Muscle layer of colon (tissue), 2 donors: Measurements from ENCODE around the gene B4GALNT4.
A peak's percentile ranks its signal among the peaks of the same experiment; 100 is the strongest.

Experiments
- H3K27ac ChIP-seq: one replicate; pipeline ENCODE4 v1.7.0; 2013; ENCODE audit warnings: low read depth, mild to moderate bottlenecking, low read length, moderate library complexity
- H3K27me3 ChIP-seq, 2 donors: one replicate each; pipeline ENCODE4 v1.7.0; 2013; ENCODE audit warnings: low read length in 2 of 2, mild to moderate bottlenecking in 2 of 2; ENCODE audit not compliant: insufficient read depth in 2 of 2, control insufficient read depth in 1 of 2
- H3K36me3 ChIP-seq: one replicate; pipeline ENCODE4 v1.7.0; 2013; ENCODE audit warnings: mild to moderate bottlenecking, low read length; ENCODE audit not compliant: insufficient read depth
- H3K4me1 ChIP-seq: one replicate; pipeline ENCODE4 v1.7.0; 2013; ENCODE audit warnings: mild to moderate bottlenecking, low read length; ENCODE audit not compliant: insufficient read depth
- H3K4me3 ChIP-seq, 2 donors: one replicate each; pipeline ENCODE4 v1.7.0; 2013; ENCODE audit warnings: low read length in 2 of 2, low read depth in 1 of 2, mild to moderate bottlenecking in 1 of 2, moderate library complexity in 1 of 2
- H3K9ac ChIP-seq: one replicate; pipeline ENCODE4 v1.7.0; 2013; ENCODE audit warnings: low read length
- H3K9me3 ChIP-seq: one replicate; pipeline ENCODE4 v1.7.0; 2013; ENCODE audit warnings: mild to moderate bottlenecking, low read length
- donor health status: abdominal sarcoma.
- donor health status: Adenocarcinoma of cecum.

B4GALNT4 gene

DNA sequence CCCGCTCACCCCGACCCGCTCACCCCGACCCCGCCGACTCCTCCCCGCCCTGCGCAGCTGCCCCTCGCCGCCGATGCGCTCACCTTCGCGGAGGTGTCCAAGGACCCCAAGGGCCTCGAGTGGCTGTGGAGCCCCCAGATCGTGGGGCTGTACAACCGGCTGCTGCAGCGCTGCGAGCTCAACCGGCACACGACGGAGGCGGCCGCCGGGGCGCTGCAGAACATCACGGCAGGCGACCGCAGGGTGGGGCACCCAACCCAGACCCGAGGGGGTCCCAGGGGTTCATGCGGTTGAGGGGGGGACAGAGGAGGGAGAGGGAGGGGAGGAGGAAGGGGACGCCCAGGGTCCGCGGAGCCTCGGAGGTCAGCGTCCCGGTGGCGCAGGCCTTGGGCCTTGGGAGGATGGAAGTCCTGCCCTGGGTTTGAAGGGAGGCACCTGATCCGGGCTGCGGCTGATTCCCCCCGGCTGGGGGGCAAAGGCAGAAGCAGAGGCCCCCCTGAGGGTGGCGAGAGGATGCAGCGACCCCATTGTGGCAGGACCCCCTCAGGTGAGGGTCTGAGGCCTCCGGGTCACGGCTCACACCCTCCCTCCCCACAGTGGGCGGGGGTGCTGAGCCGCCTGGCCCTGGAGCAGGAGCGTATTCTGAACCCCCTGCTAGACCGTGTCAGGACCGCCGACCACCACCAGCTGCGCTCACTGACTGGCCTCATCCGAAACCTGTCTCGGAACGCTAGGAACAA, 33.9 kb downstream of the B4GALNT4 start:
- Histone ChIP-seq H3K4me1 (peaks cover 12% of the 10 kb centered on the region), H3K9ac (no peak overlapping the region), H3K4me3 (no peak overlapping the region), H3K9me3 (no peaks in the 10 kb centered on the region), H3K36me3 (no peaks in the 10 kb centered on the region), H3K27ac (no peak overlapping the region), H3K27me3 (no peaks in the 10 kb centered on the region)

DNA sequence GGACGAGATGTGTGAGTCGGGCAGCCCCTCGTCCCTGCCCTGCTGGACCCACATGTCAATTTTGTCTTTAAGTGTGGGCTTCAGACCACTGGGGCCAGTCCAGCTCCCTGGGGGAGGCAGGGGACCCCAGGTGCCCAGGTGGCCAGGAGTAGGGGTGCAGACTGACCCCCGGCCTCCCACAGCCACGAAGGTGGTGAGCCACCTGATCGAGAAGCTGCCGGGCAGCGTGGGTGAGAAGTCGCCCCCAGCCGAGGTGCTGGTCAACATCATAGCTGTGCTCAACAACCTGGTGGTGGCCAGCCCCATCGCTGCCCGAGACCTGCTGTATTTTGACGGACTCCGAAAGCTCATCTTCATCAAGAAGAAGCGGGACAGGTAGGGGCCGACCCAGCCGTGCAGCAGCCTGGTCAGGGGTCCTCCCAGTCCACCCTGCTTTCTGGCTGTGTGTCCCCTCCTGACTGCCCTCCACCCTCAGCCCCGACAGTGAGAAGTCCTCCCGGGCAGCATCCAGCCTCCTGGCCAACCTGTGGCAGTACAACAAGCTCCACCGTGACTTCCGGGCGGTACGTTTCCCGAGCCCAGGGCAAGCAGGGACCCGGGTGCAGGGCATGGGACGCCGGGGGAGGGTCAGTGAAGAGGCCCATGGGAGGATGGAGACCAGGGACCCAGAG, 34.6 kb downstream of the B4GALNT4 start:
- H3K9me3 ChIP-seq, result no peaks in the 10 kb centered on the region
- no peaks in the 10 kb centered on the region for H3K36me3 ChIP-seq
- H3K27ac ChIP-seq, result no peak overlapping the region
- H3K4me3 ChIP-seq, result no peak overlapping the region
- no peak overlapping the region for H3K9ac ChIP-seq
- peaks cover 12% of the 10 kb centered on the region for H3K4me1 ChIP-seq
- H3K27me3 ChIP-seq, result no peaks in the 10 kb centered on the region

DNA sequence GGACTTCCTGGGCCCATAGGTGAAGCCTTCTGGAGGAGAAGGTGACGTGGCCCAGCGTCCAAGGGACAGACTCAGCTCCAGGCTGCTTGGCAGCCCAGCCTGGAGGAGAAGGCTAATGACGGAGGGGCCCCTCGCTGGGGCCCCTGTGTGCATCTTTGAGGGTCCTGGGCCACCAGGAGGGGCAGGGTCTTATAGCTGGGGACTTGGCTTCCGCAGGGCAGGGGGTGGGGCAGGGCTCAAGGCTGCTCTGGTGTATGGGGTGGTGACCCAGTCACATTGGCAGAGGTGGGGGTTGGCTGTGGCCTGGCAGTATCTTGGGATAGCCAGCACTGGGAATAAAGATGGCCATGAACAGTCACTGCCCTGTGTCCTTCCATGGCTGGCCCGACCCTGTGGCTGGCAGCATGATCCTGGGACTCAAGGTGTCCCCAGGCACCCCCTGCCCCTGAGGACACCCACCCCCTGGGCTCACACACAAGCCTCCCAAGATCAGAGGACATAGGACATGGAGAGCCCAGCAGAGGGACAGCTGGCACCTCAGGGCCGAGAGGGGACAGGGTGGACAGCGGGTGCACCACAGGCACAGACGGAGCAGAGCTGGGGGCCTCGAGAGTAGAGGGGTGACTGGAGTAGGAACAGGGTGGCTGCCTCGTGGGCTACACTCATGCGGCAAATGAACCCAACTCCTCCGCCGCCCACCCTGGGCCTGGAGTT, 35.4 kb downstream of the B4GALNT4 start:
- Histone ChIP-seq H3K9ac (no peak overlapping the region), H3K27ac (no peak overlapping the region), H3K36me3 (no peaks in the 10 kb centered on the region)

DNA sequence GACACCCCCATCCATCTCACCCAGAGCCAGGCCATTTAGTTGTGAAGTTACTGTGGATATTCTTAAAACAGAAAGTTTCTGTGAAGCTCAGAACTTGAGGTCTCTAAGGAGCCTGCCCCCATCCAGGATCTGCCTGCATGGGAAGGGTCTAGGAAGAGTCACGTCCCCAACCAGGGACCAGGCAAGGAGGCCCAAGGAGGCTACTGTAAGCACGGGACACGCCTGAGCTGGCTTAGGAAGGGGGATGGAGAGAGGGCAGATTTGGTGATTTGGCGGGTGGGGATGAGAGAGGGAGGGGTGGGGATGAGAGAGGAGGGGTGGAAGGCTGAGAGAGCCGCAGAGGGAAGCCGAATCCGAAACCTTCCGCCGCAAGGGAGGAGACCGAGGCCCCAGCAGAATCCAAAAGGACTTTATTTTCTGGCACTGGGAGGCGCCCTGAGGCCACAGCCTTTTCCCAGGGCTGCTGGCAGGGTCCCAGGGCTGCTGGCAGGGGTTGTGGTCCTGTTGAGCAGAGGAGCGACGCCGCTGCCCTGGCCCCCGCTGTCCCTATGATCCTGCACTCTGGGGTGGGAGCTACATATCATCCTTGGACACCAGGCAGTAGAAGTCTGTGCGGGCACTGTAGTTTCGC, 36.1 kb downstream of the B4GALNT4 start:
- Histone ChIP-seq H3K27me3 (no peaks in the 10 kb centered on the region), H3K4me1 (peaks cover 12% of the 10 kb centered on the region), H3K27ac (no peak overlapping the region), H3K4me3 (peak overlapping the region in 1 of 2 donors; percentile 71), H3K9ac (no peak overlapping the region), H3K9me3 (no peaks in the 10 kb centered on the region), H3K36me3 (no peaks in the 10 kb centered on the region)

More for the DNA sequence above, 35.4 kb downstream of the B4GALNT4 start:
- Histone ChIP-seq H3K4me1 (peaks cover 12% of the 10 kb centered on the region), H3K4me3 (no peak overlapping the region), H3K9me3 (no peaks in the 10 kb centered on the region), H3K27me3 (no peaks in the 10 kb centered on the region)

DNA sequence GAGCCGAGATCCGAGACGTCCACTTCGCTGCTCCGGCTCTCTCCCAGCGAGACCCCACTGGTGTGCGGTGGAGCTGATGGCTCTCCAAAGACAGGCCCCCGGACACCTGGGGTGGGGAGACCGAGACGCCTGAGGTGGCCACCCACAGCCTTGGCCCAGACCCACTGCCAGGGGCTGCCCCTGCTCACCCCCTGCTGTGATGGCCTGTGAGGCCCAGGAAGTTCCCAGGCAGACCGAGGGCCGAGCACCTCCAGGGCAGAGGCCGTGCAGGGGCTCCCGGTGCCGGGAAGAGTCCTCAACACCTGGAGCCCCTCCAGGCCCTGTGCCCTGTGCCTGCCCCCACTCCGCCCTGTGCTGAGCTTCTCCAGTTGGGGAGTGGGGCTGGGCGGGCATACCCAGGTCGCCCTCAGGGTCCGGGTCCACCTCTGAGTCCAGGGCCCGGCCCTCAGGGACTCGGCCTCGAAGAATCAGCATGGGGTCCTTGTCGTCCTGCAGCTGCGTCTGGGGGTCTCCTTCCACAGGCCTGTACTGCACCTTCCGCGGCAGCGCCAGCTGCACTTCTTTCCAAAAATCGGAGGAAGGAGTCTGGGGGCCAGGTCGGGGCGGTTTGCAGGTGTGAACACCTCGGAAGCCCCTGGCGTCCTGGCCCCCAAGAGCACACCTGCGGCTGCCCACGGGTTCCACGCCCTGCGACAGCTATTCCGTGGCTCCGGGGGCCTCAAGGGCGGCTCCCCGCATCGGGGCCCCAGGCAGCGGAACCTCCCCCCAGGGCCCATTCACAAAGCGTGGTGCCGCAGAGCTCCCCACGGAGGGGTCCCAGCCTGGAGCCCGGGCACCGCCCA, 36.9 kb downstream of the B4GALNT4 start:
- H3K9me3 ChIP-seq, result no peaks in the 10 kb centered on the region
- H3K9ac ChIP-seq, result no peak overlapping the region
- peak overlapping the region; percentile 71 to 79 for H3K4me3 ChIP-seq
- peak overlapping the region; percentile 56 for H3K27ac ChIP-seq
- peaks cover 12% of the 10 kb centered on the region for H3K4me1 ChIP-seq
- no peaks in the 10 kb centered on the region for H3K36me3 ChIP-seq
- H3K27me3 ChIP-seq, result no peaks in the 10 kb centered on the region

DNA sequence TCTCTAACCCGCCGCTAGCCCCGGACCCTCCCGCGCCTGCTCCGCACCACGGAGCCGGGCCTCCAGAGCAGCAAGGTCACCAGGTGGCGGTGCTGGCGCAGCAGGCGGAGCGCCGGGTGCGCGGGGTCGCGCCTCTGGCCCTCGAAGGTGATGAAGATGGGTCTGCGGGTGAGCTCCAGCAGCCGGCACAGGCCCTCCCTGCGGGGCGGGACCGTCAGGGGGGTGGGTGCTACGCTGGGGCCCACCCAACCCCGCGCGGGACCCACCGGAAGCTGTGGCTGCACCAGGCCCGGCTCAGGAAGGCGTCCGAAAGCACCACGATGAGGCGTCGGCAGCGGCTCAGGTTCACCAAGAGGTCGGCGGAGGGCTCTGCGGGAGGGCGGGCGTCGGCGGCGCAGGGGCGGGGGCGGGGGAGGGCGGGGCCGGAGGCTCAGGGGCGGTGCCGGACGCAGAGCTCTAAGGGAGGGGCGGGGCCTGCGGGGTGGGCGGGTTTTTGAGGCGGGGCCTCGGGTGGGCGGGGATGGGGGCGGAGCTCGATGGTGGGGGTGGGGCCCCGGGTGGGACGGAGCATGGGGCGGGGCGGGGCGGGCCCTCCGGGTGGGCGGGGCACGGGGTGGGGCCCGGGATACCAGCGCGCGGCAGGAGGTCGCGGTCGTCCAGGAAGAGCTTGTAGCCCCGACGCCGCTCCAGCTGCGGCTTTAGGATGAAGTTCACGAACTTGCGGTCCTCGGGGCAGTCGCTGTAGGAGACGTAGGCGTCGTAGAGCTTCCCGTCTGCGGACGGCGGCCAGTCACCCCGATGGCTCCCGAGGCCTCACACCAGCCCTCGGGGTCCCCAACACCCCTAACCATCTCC, 37.7 kb downstream of the B4GALNT4 start:
- H3K27ac ChIP-seq, result peak overlapping the region; percentile 56
- no peaks in the 10 kb centered on the region for H3K9me3 ChIP-seq
- H3K4me1 ChIP-seq, result peaks cover 12% of the 10 kb centered on the region
- no peaks in the 10 kb centered on the region for H3K27me3 ChIP-seq
- peak overlapping the region; percentile 71 to 79 for H3K4me3 ChIP-seq
- H3K9ac ChIP-seq, result no peak overlapping the region
- H3K36me3 ChIP-seq, result no peaks in the 10 kb centered on the region

DNA sequence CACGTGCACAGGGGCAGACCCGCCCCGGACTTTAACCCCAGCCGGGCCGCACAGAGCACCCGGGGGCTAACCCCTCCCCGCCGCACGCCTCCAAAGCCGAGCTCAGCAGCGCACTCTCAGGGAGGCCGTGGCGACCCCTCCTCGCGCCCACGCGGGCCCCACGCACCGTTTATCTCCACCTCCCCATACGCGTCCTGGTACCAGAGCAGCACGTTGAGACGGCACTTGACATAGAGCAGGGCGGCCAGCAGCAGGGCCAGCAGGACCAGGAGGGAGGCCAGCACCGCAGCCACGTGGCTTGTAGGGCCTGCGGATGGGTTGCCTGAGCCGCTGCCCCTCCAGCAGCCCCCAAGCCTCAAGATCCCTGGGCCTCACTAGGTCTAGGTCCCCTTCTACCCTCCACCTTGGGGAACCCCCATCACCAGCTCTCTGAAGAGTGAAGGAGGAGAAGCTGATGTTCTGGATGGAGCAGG, 38.4 kb downstream of the B4GALNT4 start:
- no peak overlapping the region for H3K9ac ChIP-seq
- H3K4me3 ChIP-seq, result peak overlapping the region in 1 of 2 donors; percentile 8
- H3K36me3 ChIP-seq, result no peaks in the 10 kb centered on the region
- H3K27me3 ChIP-seq, result no peaks in the 10 kb centered on the region
- no peak overlapping the region for H3K27ac ChIP-seq
- no peaks in the 10 kb centered on the region for H3K9me3 ChIP-seq
- H3K4me1 ChIP-seq, result peaks cover 12% of the 10 kb centered on the region

DNA sequence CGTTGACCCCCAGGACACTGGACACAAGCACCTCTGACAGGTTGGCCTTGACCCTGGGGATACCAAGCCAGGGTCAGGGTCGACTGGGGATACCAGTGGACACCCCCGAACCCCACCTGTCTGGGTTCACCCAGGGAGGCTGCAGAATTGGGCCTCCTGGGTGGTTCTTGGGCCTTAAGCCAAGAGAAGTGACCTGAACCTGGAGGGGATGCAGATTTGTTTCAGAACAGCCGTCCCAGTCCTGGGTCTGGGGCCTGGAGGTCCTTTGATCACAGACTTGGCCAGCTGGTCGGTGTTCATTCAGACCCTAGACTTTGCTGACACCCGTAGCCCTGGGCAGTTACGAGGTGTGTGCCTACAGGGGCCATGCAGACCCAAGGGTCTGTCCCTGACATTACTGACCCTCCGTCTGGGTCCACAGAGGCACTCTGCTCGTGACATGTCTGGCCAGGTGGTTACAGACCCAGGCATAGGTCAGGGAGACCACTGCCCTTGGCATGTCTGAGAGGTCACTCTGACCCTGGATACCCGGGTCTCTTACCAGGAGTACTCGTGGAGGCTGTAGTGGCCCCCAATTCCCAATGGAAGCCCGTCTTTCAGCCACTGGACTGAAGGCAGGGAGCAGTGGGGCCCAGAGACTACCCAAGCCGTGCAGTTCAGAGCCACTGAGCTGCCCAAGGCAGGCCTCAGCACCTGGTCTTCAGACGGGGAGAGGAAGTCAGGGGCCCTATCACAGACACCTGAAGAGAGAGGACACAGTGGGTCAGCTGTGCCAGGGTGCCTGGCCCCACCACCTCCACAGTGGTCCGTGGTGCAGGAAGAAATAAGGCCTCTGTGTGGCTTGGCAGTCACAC, 39.1 kb downstream of the B4GALNT4 start:
- Histone ChIP-seq H3K9me3 (no peaks in the 10 kb centered on the region), H3K36me3 (no peaks in the 10 kb centered on the region), H3K27ac (no peak overlapping the region), H3K4me3 (no peak overlapping the region), H3K4me1 (peaks cover 12% of the 10 kb centered on the region), H3K9ac (no peak overlapping the region), H3K27me3 (no peaks in the 10 kb centered on the region)

DNA sequence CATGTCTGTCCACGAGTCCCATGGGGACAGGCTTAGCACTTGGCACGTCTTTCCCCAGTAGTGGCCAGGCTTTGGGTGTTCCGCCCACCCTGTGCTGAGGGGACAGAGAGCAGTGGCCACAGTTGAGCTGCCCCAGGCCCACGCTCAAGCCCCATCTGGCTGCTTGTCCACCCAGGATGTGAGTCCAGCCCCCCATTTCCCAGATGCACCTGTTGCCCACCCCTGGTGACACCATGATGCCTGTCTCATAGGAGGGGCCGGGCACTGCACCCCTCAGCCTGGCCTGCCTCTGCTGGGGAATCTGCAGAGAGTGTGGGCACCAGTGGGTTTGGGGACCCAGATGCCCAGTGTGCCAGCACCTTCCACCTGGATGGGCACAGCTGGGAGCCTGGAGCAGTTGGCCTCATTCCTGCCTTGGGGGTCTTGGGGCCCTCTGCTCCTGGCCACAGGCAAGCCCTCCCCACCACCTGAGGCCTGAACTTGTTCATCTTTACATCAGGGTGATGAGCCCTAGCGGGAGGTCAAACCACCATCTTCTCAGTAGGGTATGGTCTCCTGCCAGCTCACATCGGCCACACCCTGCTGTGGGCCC, 39.8 kb downstream of the B4GALNT4 start:
- no peak overlapping the region for H3K9ac ChIP-seq
- no peak overlapping the region for H3K27ac ChIP-seq
- H3K4me3 ChIP-seq, result no peak overlapping the region

More for the DNA sequence above, 39.8 kb downstream of the B4GALNT4 start:
- peaks cover 12% of the 10 kb centered on the region for H3K4me1 ChIP-seq
- H3K9me3 ChIP-seq, result no peaks in the 10 kb centered on the region
- no peaks in the 10 kb centered on the region for H3K27me3 ChIP-seq
- no peaks in the 10 kb centered on the region for H3K36me3 ChIP-seq
